Activated CD4-positive, CD25-positive, alpha-beta regulatory T cell treated with anti-CD3 and anti-CD28 coated beads, Interleukin-2, amount 50 U/mL, for 16 hours (primary cell): Measurements from ENCODE around the gene MEX3B.
"Not testable (repeated sequence)": the region's sequence is repeated elsewhere in the genome, so short reads cannot be mapped to it uniquely, and the experiment has no call there.

Source experiments
- DNase-seq: peaks from one replicate; pipeline ENCODE4 v3.0.0-alpha.2; 2020; ENCODE audit warnings: low read depth, low spot score

MEX3B gene

GRCh38 chr15:82005239-82005638 is 40.6 kb downstream of the MEX3B start:
- DNase-seq = no peak

GRCh38 chr15:82003916-82004315 is 41.9 kb downstream of the MEX3B start:
- no peak for DNase-seq

GRCh38 chr15:81995081-81995480 is 50.7 kb downstream of the MEX3B start:
- DNase-seq = not testable (repeated sequence)

- DNase-seq = no peak
These were observed 53.3 kb downstream of the MEX3B start for GRCh38 chr15:81992523-81992922.
